T-helper 2 cell treated with Interferon-gamma antibody and Interleukin-4, amounts not matched to agents 100 ng/mL and 5 ng/mL, for 36 hours (primary cell): Measurements from ENCODE around the gene GCLM. TPM values are rescaled to one million over a fixed set of nuclear protein-coding genes. Genes with fewer than 3 reads are reported as not detected.
"Not testable (repeated sequence)": the region's sequence is repeated elsewhere in the genome, so short reads cannot be mapped to it uniquely, and the experiment has no call there.

ENCODE experiments used
- intact Hi-C: fragments of 100-400 bp; cut with micrococcal nuclease; formaldehyde crosslinking; loops from one replicate; pipeline ENCODE4 v1.15.1; 2023
- total RNA-seq: library from RNA; stranded (reverse); gene quantifications from 2 replicates; pipeline ENCODE4 v1.2.3, GENCODE V29; 2022

GCLM gene
- total RNA-seq, 1 donor from 2014 or later = 27.0 TPM

DNA sequence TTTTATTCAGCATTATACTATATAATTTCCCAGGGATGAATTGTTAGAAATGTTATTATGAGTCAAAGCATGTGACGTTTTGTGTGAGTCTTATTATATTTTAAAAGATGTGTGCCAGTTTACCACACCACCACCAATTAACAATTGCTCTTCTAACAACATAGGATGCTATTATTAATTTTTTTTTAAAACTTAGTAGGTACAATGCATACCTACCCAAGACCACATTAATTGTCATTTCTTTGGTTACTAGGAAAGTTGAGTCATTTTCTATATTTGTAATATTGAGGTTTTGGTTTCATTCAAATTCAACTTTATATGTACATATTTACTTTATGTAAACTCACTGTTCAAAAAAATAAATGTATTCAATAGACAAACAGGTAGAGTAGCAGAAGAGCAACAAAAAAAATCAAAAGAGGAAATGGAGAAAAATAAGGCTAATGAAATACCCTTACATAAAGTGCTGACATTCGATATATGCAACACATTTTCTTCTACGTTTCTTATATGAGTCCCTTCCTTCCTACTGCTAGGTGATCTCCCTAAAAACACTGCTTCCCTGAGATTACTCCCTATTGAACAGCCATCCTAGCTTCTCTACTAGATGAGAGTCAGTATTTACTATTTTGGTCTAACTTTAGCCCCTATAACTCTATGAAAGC is 9.6 kb downstream of the GCLM start:
- intact Hi-C loops = loop anchor here (10.0 kb wide), 2 partner anchors 185 to 1065 kb away; partner anchors contain the start of gene RPL5

DNA sequence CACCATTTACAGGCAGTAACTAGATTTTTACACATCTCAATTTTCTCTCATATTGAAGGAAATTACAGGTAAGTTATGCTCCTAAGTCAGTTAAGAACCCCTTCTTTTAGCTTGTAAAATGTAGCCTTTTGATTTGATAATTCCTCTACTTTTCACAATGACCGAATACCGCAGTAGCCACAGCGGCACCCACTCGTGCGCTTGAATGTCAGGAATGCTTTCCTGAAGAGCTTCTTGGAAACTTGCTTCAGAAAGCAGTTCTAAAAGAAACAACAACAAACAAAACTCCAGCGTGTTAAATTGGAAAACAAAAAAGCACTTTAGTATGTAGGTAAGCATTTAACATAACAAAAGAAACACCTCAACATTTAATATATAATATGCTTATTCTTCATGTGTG is 20.3 kb downstream of the GCLM start:
- intact Hi-C loops = no loop called here

DNA sequence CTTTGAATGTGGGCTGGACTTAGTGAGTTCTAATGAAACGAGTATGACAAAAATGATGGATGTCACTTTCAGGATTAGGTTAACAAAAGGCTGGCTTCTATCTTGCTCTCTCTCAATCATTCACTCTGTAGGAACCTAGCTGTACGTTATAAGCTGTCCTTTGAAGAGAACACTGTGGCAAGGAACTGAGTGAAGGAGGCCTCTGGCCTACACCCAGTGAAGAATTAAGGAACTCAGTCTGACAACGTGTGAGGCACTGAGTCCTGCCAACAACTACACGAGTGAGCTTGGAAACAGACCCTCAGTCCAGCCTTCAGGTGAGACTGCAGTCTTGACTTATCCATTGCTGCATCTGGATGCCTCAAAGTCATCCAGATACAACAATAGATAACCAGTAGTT is 27.0 kb downstream of the GCLM start:
- intact Hi-C loops = no loop called here

DNA sequence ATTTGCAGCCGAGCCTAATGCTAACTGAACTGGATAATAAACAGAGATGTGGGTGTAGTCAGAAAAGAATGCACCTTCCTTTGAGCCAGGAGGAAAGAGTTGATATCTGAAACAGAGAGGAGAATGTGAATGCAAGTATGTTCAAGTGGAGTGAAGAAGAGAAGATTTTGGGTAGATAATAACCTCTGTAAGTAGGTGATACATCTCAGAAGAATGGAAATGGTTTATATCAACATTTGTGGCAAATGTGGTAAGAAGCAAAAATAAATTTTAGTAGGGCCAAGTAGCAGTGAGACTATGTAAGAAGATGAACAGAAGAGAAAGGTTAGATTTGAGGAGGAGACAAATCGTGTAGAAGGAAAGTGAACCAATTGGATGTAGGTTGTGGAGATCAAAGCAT is 28.5 kb downstream of the GCLM start:
- intact Hi-C loops = no loop called here

DNA sequence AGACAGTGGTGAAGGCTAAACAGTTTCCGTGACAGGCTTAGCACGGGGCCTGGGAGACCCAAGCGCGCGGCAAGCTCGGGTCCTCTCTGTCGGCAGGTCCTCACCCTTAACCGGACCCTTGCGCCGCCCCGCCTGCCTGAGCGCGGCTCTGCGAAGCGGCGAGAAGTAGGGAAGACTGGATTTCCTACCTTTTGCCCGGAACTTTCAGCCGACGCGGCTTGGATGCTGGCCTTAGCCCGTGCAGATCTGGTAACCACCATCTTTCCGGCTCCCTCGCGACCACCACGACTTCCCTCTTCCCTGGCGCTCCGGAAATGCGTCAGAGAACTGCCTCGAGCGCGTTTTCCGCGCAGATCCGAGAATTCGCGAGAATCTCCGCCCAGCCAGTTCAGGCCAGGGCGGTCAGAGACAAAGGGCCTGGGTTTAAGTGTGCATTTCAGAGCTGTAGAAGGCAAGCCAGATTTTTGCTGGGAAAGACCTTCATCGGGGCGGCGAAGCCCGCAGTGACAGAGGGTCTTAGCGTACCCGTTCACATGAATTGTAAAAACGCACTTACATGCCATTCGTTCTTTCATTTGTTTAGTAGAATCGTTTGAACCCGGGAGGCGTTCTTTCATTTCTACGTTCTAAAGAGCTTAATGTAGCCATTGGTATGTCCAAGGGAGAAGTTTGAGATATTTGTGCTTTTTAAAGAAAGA is 30.2 kb downstream of the GCLM start, which contains the start of gene DNTTIP2:
TSS of gene DNTTIP2 (minus strand) at position 318 of the 698 bp plus-strand sequence. CDS start at position 260, 58 bp downstream.
- intact Hi-C loops = loop anchor here (1.0 to 10.0 kb wide), 3 partner anchors 30 to 804 kb away; partner anchors contain the start of genes GCLM and MTF2

DNA sequence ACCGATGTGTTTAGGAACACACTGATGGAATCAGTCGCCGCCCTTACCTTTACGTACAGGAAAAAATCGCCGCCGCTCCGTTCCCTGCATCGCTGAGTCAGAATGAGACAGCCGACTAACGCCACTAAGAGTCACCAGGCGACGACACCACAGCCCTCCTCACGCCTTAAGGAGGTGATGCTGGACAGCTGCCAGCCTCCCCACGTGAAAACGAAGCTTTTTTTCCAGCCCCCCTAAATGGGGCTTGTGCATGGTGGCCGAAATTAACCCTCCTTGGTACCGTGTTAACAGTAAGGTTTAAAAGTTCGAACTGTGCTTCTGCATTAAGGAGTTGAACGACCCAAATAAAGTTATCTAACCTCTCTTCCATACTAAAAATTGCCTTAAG is 30.7 kb downstream of the GCLM start:
- intact Hi-C loops = loop anchor here (10.0 kb wide), 1 partner anchor 804 kb away; the partner anchor contains the start of gene MTF2

DNA sequence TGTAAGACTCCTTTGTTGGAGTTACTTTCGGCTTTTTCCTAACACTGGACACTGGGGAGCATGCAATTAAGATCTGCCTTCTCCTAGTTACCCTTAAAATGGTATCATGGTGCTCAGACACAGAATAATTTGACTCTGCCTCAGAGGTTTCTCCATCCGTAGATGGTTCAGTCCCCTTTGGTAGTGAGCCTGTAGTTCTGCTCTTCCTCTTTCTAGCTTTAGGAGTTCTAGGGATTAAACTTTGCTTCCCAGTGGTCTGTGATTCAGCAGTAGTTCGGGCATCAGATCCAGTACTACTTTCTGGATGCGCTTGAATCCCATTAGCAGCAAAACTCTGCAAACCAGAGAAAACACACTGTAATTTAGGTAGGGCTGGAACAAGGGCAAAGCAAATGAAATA is 31.7 kb downstream of the GCLM start:
- intact Hi-C loops = loop anchor here (10.0 kb wide), 1 partner anchor 803 kb away; the partner anchor contains the start of gene MTF2

DNA sequence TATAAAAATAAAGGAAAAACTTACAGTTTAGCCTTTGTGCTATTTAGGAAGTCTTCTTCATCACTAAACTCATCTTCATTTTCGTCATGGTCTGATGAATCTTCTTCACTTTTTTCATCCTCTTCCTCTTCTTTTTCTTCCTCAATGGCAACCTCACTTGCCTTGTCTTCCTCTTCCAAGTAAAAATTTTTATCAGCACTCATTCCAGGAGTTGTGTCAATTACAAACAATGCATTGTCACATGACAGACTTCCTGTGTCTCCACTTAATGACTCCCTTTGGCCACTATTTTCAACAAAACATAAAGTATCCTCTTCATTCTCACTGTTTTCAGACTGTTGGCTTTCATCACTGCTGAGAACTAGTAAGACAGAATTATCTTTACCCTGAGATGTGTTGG is 33.0 kb downstream of the GCLM start:
- intact Hi-C loops = loop anchor here (10.0 kb wide), 1 partner anchor 801 kb away; the partner anchor contains the start of gene MTF2

DNA sequence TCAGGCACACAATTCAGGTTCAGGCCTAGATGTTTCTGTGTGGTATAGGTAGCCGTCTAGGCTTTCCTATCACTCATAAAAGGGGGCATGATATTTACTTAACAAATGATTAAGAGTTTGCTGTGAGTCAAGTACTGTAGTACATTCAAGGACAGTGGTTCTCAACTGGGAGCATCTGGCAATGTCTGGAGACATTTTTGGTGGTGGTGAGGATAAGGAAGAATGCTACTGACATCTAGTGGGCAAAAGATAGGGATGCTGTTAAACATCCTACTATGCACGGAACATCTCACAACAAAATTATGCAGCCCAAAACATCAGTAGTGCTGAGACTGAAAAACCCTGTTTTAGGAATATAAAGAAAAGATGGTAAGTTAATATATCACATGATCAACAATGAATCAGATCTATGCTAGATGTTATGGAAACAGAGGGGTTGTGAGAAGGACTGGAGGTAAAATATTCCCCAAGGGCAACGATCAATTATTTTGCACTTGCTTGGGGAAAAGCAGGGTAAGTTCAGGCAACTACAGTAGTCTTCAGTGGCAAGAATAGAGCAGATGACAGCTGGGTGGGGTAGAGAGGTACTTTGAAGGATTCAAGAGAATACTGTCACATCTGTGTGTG is 35.1 kb downstream of the GCLM start:
- intact Hi-C loops = loop anchor here (1.0 to 10.0 kb wide), 3 partner anchors 27 to 799 kb away; partner anchors contain the start of gene MTF2

DNA sequence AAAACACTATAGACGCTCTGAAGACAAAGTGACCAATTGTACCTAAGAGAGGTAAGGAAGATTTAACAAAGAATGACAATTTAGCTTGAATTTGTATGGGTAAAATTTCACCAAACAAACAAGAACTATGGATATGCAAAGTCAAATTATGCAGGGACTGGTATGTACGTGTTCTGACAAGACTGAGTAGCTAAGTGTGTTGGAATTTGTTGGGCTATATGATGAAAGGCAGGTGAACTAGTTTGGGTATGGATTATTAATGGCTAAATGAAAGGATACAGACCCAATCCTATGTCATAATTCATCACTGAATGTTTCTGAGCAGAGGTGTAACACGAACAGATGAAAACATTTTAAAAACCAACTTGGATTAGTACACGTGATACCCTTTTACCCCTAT is 37.9 kb downstream of the GCLM start:
- intact Hi-C loops = loop anchor here (10.0 kb wide), 1 partner anchor 797 kb away; the partner anchor contains the start of gene MTF2

DNA sequence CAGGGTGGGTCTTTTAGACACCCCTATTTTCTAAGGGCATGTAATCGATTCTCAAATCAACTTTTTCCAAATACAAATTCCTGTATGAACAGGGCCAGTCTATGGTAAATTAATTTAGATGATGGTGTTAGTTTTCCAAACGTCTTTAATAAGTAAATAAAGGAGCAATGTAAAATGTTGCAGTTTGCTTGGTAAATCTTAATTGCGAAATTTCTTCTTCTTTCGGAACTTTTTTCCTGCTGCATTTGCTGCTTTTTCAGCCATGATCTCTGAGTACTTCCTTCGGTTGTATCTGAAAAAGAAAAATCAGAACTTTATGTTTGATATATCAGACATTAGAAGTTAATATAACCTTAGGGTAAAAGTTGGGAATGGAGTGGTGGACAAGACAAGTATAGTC is 39.6 kb downstream of the GCLM start:
- intact Hi-C loops = loop anchor here (10.0 kb wide), 1 partner anchor 795 kb away; the partner anchor contains the start of gene MTF2

DNA sequence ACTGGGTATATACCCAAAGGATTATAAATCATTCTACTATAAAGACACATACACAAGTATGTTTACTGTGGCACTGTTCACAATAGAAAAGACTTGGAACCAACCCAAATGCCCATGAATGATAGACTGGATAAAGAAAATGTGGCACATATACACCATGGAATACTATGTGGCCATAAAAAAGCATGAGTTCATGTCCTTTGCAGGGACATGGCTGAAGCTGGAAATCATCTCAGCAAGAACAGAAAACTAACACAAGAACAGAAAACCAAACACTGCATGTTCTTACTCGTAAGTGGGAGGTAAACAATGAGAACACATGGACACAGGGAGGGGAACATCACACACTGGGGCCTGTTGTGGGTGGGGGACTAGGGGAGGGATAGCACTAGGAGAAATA is 40.7 kb downstream of the GCLM start:
- intact Hi-C loops = not testable (repeated sequence)

DNA sequence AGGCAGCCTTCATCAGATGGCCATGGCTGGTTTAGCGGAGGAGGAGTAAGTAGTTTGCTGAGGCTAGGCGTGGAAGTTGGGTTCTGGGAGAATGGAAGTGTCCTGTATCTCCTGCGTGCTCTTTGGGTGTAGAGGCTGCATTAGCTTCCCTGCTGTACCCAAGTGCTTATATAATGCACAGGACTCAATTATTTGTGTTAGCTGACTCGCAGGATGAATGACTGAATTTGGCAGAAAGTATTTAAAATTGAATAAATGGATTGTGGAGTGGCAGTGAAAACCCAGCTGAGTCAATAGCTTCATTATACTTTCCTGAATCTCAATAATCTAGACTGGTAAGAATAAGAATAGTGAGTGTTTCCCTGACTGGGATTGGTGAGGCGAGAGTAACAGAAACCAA is 44.0 kb downstream of the GCLM start:
- intact Hi-C loops = no loop called here

DNA sequence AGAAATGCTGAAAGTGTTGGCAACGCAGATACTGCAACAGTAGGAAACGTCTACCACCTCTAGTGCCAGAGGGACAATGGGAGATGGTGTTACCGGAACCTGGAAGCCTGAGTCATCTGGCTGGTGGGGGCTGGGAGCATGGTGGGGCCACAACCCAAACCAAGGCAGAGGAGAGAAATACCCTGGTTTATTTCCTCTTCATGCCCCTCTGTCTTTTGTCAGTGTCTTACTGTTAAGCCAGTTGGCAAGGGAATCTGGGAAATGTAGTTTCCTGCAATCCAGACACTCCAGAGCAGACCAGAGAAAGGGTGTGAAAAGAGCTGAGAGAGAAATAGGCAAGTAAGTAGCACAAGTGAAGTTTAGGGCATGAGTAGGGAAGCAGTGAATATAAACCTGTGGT is 45.1 kb downstream of the GCLM start:
- intact Hi-C loops = no loop called here

DNA sequence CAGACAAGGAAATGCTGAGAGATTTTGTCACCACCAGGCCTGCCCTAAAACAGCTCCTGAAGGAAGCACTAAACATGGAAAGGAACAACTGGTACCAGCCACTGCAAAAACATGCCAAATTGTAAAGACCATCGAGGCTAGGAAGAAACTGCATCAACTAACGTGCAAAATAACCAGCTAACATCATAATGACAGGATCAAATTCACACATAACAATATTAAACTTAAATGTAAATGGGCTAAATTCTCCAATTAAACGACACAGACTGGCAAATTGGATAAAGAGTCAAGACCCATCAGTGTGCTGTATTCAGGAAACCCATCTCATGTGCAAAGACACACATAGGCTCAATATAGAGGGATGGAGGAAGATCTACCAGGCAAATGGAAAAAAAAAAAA is 51.6 kb downstream of the GCLM start:
- intact Hi-C loops = not testable (repeated sequence)

DNA sequence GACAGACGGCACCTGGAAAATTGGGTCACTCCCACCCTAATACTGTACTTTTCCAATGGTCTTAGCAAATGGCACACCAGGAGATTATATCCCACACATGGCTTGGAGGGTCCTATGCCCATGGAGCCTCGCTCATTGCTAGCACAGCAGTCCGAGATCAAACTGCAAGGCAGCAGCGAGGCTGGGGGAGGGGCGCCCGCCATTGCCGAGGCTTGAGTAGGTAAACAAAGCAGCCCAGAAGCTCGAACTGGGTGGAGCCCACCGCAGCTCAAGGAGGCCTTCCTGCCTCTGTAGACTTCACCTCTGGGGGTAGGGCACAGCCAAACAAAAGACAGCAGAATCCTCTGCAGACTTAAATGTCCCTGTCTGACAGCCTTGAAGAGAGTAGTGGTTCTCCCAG is 53.2 kb downstream of the GCLM start:
- intact Hi-C loops = not testable (repeated sequence)

DNA sequence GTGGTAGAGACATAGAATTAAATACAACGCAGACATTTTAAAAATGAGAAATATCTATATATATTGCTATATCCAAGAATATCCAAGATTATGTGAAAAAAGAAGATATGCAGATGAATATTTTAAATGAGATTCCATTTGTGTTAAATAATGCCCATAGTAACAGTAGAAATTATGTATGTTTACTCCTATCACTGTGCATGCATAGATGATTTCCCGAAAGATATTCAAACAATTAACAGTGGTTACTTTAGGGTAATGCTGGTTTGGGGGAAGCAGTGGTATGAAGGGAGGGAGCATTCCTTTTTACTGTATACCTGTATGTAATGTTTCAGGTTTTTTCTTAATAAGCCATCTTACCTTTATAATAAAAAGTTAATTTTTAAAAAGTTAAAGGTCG is 55.3 kb downstream of the GCLM start:
- intact Hi-C loops = no loop called here

DNA sequence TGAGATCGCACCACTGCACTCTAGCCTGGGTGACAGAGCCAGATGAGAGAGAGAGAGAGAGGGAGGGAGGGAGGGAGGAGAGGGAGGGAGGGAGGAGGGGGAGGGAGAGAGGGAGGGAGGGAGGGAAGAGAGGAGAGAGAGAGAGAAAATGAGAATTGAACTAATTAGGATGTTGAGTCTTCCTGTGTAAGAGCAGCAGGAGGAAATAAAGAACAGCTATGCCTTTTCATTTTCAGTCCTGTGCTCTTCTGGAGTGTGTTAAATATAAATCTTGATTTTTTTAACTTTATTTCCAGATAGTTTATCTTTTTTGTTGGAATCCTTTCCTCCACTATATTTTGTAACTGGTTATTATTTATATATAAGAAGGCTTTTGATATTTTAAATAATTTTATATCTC is 57.4 kb downstream of the GCLM start:
- intact Hi-C loops = no loop called here

DNA sequence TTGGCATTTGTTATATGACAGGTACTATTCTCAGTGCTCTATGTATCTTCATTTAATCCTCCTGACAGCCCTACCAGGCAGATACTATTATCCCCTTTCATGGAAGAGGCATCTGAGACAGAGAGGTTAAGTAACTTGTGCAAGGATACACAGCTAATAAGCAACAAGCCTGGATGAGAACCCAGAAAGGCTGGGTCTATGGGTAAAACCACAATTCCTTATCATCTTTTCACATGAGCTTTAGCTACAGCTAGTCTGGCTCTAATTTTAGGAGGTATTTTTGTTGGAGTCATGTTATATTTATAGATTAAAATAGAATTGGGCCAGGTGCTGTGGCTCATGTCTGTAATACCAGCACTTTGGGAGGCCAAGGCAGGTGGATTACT is 57.9 kb downstream of the GCLM start:
- intact Hi-C loops = no loop called here

DNA sequence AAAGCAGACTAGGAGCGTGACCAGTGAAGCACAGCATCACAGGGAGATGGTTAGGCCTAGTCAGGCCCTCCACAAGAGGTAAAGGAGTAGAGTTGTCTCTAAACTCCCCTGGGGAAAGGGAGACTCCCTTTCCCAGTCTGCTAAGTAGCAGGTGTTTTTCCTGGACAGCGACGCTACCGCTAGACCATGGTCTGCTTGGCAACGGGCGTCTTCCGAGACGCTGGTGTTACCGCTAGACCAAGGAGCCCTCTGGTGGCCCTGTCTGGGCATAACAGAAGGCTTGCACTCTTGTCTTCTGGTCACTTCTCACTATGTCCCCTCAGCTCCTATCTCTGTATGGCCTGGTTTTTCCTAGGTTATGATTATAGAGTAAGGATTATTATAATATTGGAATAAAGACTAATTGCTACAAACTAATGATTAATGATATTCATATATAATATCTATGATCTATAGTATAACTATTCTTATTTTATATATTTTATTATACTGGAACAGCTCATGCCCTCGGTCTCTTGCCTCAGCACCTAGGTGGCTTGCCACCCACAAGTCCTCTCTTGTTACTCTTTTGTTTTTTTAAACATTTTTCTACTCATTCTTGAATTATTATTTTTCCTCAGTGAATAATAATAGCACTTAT is 58.4 kb downstream of the GCLM start:
- intact Hi-C loops = not testable (repeated sequence)

DNA sequence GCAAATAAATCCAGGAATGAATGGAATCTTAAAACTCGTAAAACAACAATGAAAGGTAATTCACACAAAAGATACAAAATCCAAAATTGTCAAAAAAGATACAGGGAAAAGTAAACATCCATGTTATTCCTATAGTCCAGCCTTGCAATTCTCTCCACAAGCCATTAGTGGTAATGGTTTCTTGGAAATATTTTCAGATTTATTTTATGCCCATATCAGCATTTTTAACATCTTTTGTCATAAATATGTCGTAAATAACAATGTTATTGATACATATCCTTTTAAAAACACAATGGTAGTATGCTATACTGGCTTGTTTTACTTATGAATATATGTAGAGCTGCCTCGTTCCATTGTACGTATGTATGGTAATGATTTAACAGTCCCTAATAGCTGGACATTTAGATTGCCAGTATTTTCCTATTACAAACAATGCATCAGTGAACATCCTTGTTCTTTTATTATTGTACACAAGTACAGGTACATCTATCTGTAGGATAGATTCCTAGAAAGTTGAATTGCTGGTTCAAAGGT is 60.8 kb downstream of the GCLM start:
- intact Hi-C loops = loop anchor here (5.0 kb wide), 1 partner anchor 546 kb away; no protein-coding TSS in a partner anchor
